GM18861 (cell line): ENCODE data around the gene INPP4B.

Source experiments
- ATAC-seq: cut with Tn5 transposase; IDR thresholded peaks from one replicate; pipeline ENCODE4 v1.9.1; 2021; ENCODE audit not compliant: unreplicated experiment

Gene INPP4B

GRCh38 chr4:142485452-142485851, 360.6 kb downstream of the INPP4B start:
- no peak for ATAC-seq

GRCh38 chr4:142480244-142480643, 365.9 kb downstream of the INPP4B start:
- no peak for ATAC-seq

GRCh38 chr4:142475663-142476062, 370.4 kb downstream of the INPP4B start:
- no peak for ATAC-seq

- ATAC-seq: no peak
Measured at GRCh38 chr4:142474398-142475087, 371.6 kb downstream of the INPP4B start.

- no peak for ATAC-seq
Measured at GRCh38 chr4:142473960-142474338, 372.2 kb downstream of the INPP4B start.

- no peak for ATAC-seq
Measured at GRCh38 chr4:142473218-142473959, 372.7 kb downstream of the INPP4B start.

- no peak for ATAC-seq
Measured at GRCh38 chr4:142467088-142467487, 379.0 kb downstream of the INPP4B start.

GRCh38 chr4:142465526-142465925, 380.6 kb downstream of the INPP4B start:
- ATAC-seq: no peak

- no peak for ATAC-seq
Measured at GRCh38 chr4:142463206-142463605, 382.9 kb downstream of the INPP4B start.

GRCh38 chr4:142452161-142452855, 393.8 kb downstream of the INPP4B start:
- no peak for ATAC-seq

GRCh38 chr4:142449771-142450373, 396.2 kb downstream of the INPP4B start:
- no peak for ATAC-seq

GRCh38 chr4:142447009-142447408, 399.1 kb downstream of the INPP4B start:
- no peak for ATAC-seq

GRCh38 chr4:142443469-142443868, 402.6 kb downstream of the INPP4B start:
- ATAC-seq: no peak

GRCh38 chr4:142440093-142440492, 406.0 kb downstream of the INPP4B start:
- no peak for ATAC-seq

GRCh38 chr4:142435599-142436235, 410.4 kb downstream of the INPP4B start:
- no peak for ATAC-seq

GRCh38 chr4:142434519-142435224, 411.4 kb downstream of the INPP4B start:
- ATAC-seq: no peak

- ATAC-seq: no peak
Measured at GRCh38 chr4:142428715-142429114, 417.4 kb downstream of the INPP4B start.

- ATAC-seq: no peak
Measured at GRCh38 chr4:142427456-142427855, 418.6 kb downstream of the INPP4B start.

GRCh38 chr4:142423861-142424260, 422.2 kb downstream of the INPP4B start:
- no peak for ATAC-seq

GRCh38 chr4:142420311-142421095, 425.6 kb downstream of the INPP4B start:
- ATAC-seq: no peak
